ENCODE measurements around the gene HAPSTR1. TPM values are rescaled to one million over a fixed set of nuclear protein-coding genes. Genes with fewer than 3 reads are reported as not detected.

The HAPSTR1 gene
- total RNA-seq, 2 experiments from 2014 or later: 52.3 to 63.8 TPM

- Mint-ChIP-seq H3K36me3 (peaks cover 30% of the 10 kb centered on the region), H3K27ac (no peak overlapping the region), H3K4me3 (no peak overlapping the region), H3K27me3 (no peaks in the 10 kb centered on the region), H3K4me1 (peaks cover 61% of the 10 kb centered on the region), H3K9me3 (ENCODE audit: low read depth) (no peaks in the 10 kb centered on the region)
- ATAC-seq: no peak
- CTCF ChIA-PET: interaction anchor here (1.9 kb wide), 1 partner anchor 16 kb away, joined by 9 read pairs; no protein-coding TSS in a partner anchor
- peak; percentile 12 for DNase-seq
Measured at GRCh38 chr16:9123401-9123800, 32.0 kb downstream of the HAPSTR1 start.

- no peak overlapping the region for H3K27ac Mint-ChIP-seq
- H3K9me3 Mint-ChIP-seq (ENCODE audit: low read depth): no peaks in the 10 kb centered on the region
- CTCF ChIA-PET: interaction anchor here (1.3 kb wide), 1 partner anchor 11 kb away, joined by 6 read pairs; no protein-coding TSS in a partner anchor
- H3K4me1 Mint-ChIP-seq: peaks cover 64% of the 10 kb centered on the region
- peaks cover 27% of the 10 kb centered on the region for H3K36me3 Mint-ChIP-seq
- peak; percentile 39 for DNase-seq
- H3K4me3 Mint-ChIP-seq: no peak overlapping the region
- H3K27me3 Mint-ChIP-seq: no peaks in the 10 kb centered on the region
- ATAC-seq: no peak
Measured at GRCh38 chr16:9123871-9124270, 32.4 kb downstream of the HAPSTR1 start.

- H3K36me3 Mint-ChIP-seq: peaks cover 27% of the 10 kb centered on the region
- no peak overlapping the region for H3K27ac Mint-ChIP-seq
- peaks cover 65% of the 10 kb centered on the region for H3K4me1 Mint-ChIP-seq
- no peak overlapping the region for H3K4me3 Mint-ChIP-seq
- no peaks in the 10 kb centered on the region for H3K9me3 Mint-ChIP-seq (ENCODE audit: low read depth)
- CTCF ChIA-PET: interaction anchor here (1.3 kb wide), 1 partner anchor 10 kb away, joined by 6 read pairs; no protein-coding TSS in a partner anchor
- ATAC-seq (no peak), DNase-seq (peak; percentile 30)
- H3K27me3 Mint-ChIP-seq: no peaks in the 10 kb centered on the region
Measured at GRCh38 chr16:9124444-9124843, 33.0 kb downstream of the HAPSTR1 start.

GRCh38 chr16:9124908-9125584, 33.6 kb downstream of the HAPSTR1 start:
- CTCF ChIA-PET: interaction anchor here (1.3 kb wide), 1 partner anchor 10 kb away, joined by 6 read pairs; no protein-coding TSS in a partner anchor
- Mint-ChIP-seq H3K36me3 (peaks cover 23% of the 10 kb centered on the region), H3K4me3 (no peak overlapping the region), H3K4me1 (peaks cover 63% of the 10 kb centered on the region), H3K27ac (no peak overlapping the region), H3K9me3 (ENCODE audit: low read depth) (no peaks in the 10 kb centered on the region), H3K27me3 (no peaks in the 10 kb centered on the region)
- peak; percentile 42 for DNase-seq
- ATAC-seq: no peak

GRCh38 chr16:9125658-9126505, 34.4 kb downstream of the HAPSTR1 start:
- peak; percentile 36 for DNase-seq
- peaks cover 17% of the 10 kb centered on the region for H3K36me3 Mint-ChIP-seq

GRCh38 chr16:9126609-9127008, 35.2 kb downstream of the HAPSTR1 start:
- H3K27ac Mint-ChIP-seq: peak overlapping the region; percentile 35
- H3K36me3 Mint-ChIP-seq: peaks cover 12% of the 10 kb centered on the region
- ATAC-seq (no peak), DNase-seq (peak; percentile 30)
- CTCF ChIA-PET: interaction anchor here (1.1 to 1.6 kb wide), 4 partner anchors 7 to 17 kb away, joined by 3 to 5 read pairs (median 4); no protein-coding TSS in a partner anchor
- H3K27me3 Mint-ChIP-seq: no peaks in the 10 kb centered on the region
- peaks cover 61% of the 10 kb centered on the region for H3K4me1 Mint-ChIP-seq
- no peaks in the 10 kb centered on the region for H3K9me3 Mint-ChIP-seq (ENCODE audit: low read depth)
- H3K4me3 Mint-ChIP-seq: no peak overlapping the region

More at GRCh38 chr16:9125658-9126505, 34.4 kb downstream of the HAPSTR1 start:
- peaks cover 63% of the 10 kb centered on the region for H3K4me1 Mint-ChIP-seq
- CTCF ChIA-PET: interaction anchor here (1.1 to 1.4 kb wide), 2 partner anchors 13 to 16 kb away, joined by 3 to 4 read pairs; no protein-coding TSS in a partner anchor
- ATAC-seq: no peak
- no peaks in the 10 kb centered on the region for H3K9me3 Mint-ChIP-seq (ENCODE audit: low read depth)
- no peaks in the 10 kb centered on the region for H3K27me3 Mint-ChIP-seq
- no peak overlapping the region for H3K4me3 Mint-ChIP-seq
- peak overlapping the region; percentile 60 for H3K27ac Mint-ChIP-seq

GRCh38 chr16:9128346-9129342, 37.2 kb downstream of the HAPSTR1 start:
- Mint-ChIP-seq H3K27ac (peak overlapping the region; percentile 80), H3K4me1 (peaks cover 54% of the 10 kb centered on the region), H3K9me3 (ENCODE audit: low read depth) (no peaks in the 10 kb centered on the region), H3K27me3 (no peaks in the 10 kb centered on the region), H3K36me3 (peaks cover 9% of the 10 kb centered on the region), H3K4me3 (peak overlapping the region; percentile 58)
- no peak for ATAC-seq
- peak; percentile 35 for DNase-seq
- CTCF ChIA-PET: interaction anchor here (1.0 to 1.5 kb wide), 3 partner anchors 10 to 194 kb away, joined by 3 to 4 read pairs (median 4); no protein-coding TSS in a partner anchor

- ATAC-seq (no peak), DNase-seq (no peak)
- peaks cover 23% of the 10 kb centered on the region for H3K4me1 Mint-ChIP-seq
- no peaks in the 10 kb centered on the region for H3K9me3 Mint-ChIP-seq (ENCODE audit: low read depth)
- H3K27ac Mint-ChIP-seq: no peak overlapping the region
- CTCF ChIA-PET: interaction anchor here (0.7 to 2.4 kb wide), 16 partner anchors 10 to 567 kb away, joined by 3 to 18 read pairs (median 5); partner anchors contain the start of gene CARHSP1
- peaks cover 2% of the 10 kb centered on the region for H3K27me3 Mint-ChIP-seq
- no peaks in the 10 kb centered on the region for H3K36me3 Mint-ChIP-seq
- H3K4me3 Mint-ChIP-seq: no peak overlapping the region
Measured at GRCh38 chr16:9134306-9134705, 42.9 kb downstream of the HAPSTR1 start.

- ATAC-seq (peak; percentile 80), DNase-seq (peak; percentile 77)
- CTCF ChIA-PET: interaction anchor here (0.6 to 2.4 kb wide), 19 partner anchors 7 to 568 kb away, joined by 3 to 18 read pairs (median 5); partner anchors contain the start of genes CARHSP1 and HAPSTR1
- Mint-ChIP-seq H3K9me3 (ENCODE audit: low read depth) (no peaks in the 10 kb centered on the region), H3K27ac (peak overlapping the region; percentile 37), H3K4me3 (no peak overlapping the region), H3K27me3 (peaks cover 2% of the 10 kb centered on the region), H3K4me1 (peaks cover 25% of the 10 kb centered on the region), H3K36me3 (no peaks in the 10 kb centered on the region)
Measured at GRCh38 chr16:9134739-9135138, 43.3 kb downstream of the HAPSTR1 start.

- no peaks in the 10 kb centered on the region for H3K9me3 Mint-ChIP-seq (ENCODE audit: low read depth)
- H3K27me3 Mint-ChIP-seq: peaks cover 2% of the 10 kb centered on the region
- peaks cover 27% of the 10 kb centered on the region for H3K4me1 Mint-ChIP-seq
- CTCF ChIA-PET: interaction anchor here (0.6 to 2.4 kb wide), 12 partner anchors 8 to 480 kb away, joined by 3 to 18 read pairs (median 5); partner anchors contain the start of gene CARHSP1
- ATAC-seq (no peak), DNase-seq (peak; percentile 52)
- no peaks in the 10 kb centered on the region for H3K36me3 Mint-ChIP-seq
- peak overlapping the region; percentile 4 for H3K27ac Mint-ChIP-seq
- H3K4me3 Mint-ChIP-seq: no peak overlapping the region
Measured at GRCh38 chr16:9135797-9136196, 44.4 kb downstream of the HAPSTR1 start.

GRCh38 chr16:9136596-9136995, 45.2 kb downstream of the HAPSTR1 start:
- no peaks in the 10 kb centered on the region for H3K9me3 Mint-ChIP-seq (ENCODE audit: low read depth)
- DNase-seq: no peak
- H3K27me3 Mint-ChIP-seq: peaks cover 2% of the 10 kb centered on the region
- ATAC-seq: no peak
- CTCF ChIA-PET: interaction anchor here (0.6 to 2.4 kb wide), 5 partner anchors 9 to 481 kb away, joined by 3 to 18 read pairs (median 5); no protein-coding TSS in a partner anchor
- H3K4me3 Mint-ChIP-seq: no peak overlapping the region
- H3K27ac Mint-ChIP-seq: no peak overlapping the region
- H3K4me1 Mint-ChIP-seq: peaks cover 26% of the 10 kb centered on the region
- no peaks in the 10 kb centered on the region for H3K36me3 Mint-ChIP-seq
